Motor neuron (in vitro differentiated cells): ENCODE data around the gene LDLRAD3. TPM values are rescaled to one million over a fixed set of nuclear protein-coding genes. Genes with fewer than 3 reads are reported as not detected.
"Not testable (repeated sequence)": the region's sequence is repeated elsewhere in the genome, so short reads cannot be mapped to it uniquely, and the experiment has no call there.

ENCODE experiments used
- ATAC-seq, 8 experiments: fragments of 200-7000 bp; cut with Tn5 transposase; replicated peaks in 6 of 8; 2 replicates each; pipeline ENCODE4 v1.8.0; 2021; ENCODE audit warnings: mild to moderate bottlenecking in 8 of 8, moderate library complexity in 8 of 8
- H3K27ac ChIP-seq, 2 donors: fragments of 250-450 bp; sonication (Bioruptor Pico); 2 replicates each; pipeline ENCODE4 v1.9.0; 2021; ENCODE audit warnings: antibody characterized with exemption in 2 of 2, mild to moderate bottlenecking in 2 of 2, moderate library complexity in 1 of 2
- H3K4me1 ChIP-seq, 2 donors: fragments of 250-450 bp; sonication (Bioruptor Pico); replicated peaks in 1 of 2; 2 replicates each; pipeline ENCODE4 v1.6.1; 2021; ENCODE audit warnings: antibody characterized with exemption in 2 of 2, mild to moderate bottlenecking in 2 of 2, moderate library complexity in 1 of 2
- H3K4me3 ChIP-seq, 5 donors: fragments of 250-450 bp; sonication (Bioruptor Pico); 2 replicates each; pipeline ENCODE4 v1.9.0; 2021; ENCODE audit warnings: antibody characterized with exemption in 5 of 5, mild to moderate bottlenecking in 5 of 5, moderate library complexity in 4 of 5
- WGBS, 10 experiments: fragments of 450-650 bp; shearing (Covaris generic); methylation state at CpG; one replicate each; pipeline ENCODE4 v1.0.0; 2022; 5-methylcytosine and 5-hydroxymethylcytosine counted together
- in situ Hi-C, 9 experiments: fragments of 400-800 bp; cut with MboI; loops; one replicate each; pipeline ENCODE4 v1.15.0; 2021; ENCODE audit warnings: low sequenced_read_pairs in 9 of 9, low pct_unique_long_range_greater_than_20kb in 2 of 9; ENCODE audit not compliant: unreplicated experiment in 9 of 9
- total RNA-seq, 8 experiments: library from RNA; unstranded; fragments of 300-600 nt; gene quantifications; 2 replicates each; pipeline versions ENCODE4 v1.2.3 to v1.2.4, GENCODE V29; 2022

Gene LDLRAD3
- total RNA-seq, 8 experiments from 2014 or later, result 6.8 to 37.0 (median 21.8) TPM

DNA sequence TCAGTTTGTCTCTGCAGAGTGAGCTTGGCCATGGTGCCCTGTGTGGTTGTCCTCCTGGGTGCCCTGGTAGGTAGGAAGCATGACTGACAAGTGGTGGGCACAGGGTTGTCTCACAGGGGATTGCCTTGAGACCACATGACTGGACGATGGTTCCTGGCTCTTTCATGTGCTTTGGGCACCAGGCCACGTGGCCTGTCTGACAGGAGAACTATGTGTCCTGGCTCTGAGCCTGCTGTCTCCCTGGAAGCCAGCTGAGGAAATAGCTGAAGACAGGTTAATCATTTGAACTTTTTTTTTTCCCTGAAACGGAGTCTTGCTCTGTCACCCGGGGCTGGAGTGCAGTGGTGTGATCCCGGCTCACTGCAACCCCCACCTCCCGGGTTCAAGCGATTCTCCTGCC, 93.2 kb downstream of the LDLRAD3 start:
- in situ Hi-C loops, result loop anchor here in 2 of 9 experiments (25.0 kb wide), 1 partner anchor 225 kb away; no protein-coding TSS in a partner anchor
- Histone ChIP-seq H3K27ac (no peak overlapping the region), H3K4me3 (no peak overlapping the region), H3K4me1 (peaks cover 0 to 5% of the 10 kb centered on the region in 2 donors)
- WGBS, 10 experiments, result 87 to 100% (median 92%) methylated on average over 1 to 6 of the region's 7 CpGs; no CpG with 5 or more reads in 5 of the 10 experiments
- ATAC-seq, result peak in 1 of 8 experiments; percentile 70

DNA sequence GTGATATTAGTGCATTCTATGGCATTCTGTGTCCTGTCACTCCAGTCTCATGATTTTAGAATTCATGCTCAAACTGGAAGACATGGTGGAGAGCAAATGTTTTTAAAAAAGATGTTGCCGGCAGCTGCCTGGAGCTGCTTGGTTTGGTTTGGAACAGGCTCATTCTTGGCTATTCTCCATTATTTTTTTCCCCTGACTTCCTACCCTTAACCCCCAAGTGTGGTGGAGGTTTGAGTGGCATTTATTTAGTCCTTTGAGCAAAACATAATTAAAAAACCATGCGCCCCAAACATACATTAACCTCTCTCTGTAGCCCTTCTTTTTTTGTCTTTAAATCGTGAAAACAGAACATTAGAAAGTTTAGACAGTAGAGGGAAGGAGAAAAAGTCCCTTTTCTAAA, 94.7 kb downstream of the LDLRAD3 start:
- H3K4me3 ChIP-seq, result no peak overlapping the region
- no peak overlapping the region for H3K27ac ChIP-seq
- H3K4me1 ChIP-seq, result peaks cover 0 to 5% of the 10 kb centered on the region in 2 donors
- WGBS, 10 experiments, result 83 to 100% (median 95%) methylated on average over 1 to 3 of the region's 3 CpGs
- in situ Hi-C loops, result loop anchor here in 2 of 9 experiments (25.0 kb wide), 1 partner anchor 224 kb away; no protein-coding TSS in a partner anchor
- no peak for ATAC-seq

DNA sequence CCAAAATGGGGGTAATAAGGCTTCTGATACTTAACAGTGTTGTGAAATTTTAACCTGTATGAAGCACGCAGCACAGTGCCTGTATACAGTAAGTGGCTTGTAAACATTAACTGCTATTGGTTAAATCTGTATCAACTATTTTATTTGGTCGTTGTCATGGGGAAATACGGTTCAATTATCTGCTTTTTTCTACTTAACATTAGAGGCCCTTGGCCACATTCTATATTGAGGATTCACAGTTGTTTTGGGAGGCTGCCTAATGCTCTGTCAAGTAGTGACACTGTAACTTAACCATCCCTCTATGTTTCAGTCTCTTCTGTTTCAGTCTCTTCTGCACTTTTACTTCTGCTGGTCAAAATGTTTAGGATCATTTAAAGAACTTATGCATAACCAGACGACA, 95.6 kb downstream of the LDLRAD3 start:
- peak in 1 of 8 experiments; percentile 23 for ATAC-seq
- Histone ChIP-seq H3K4me1 (peaks cover 0 to 5% of the 10 kb centered on the region in 2 donors), H3K4me3 (no peak overlapping the region), H3K27ac (no peak overlapping the region)
- in situ Hi-C loops, result loop anchor here in 2 of 9 experiments (25.0 kb wide), 1 partner anchor 223 kb away; no protein-coding TSS in a partner anchor
- WGBS, 10 experiments, result 65 to 90% (median 81%) methylated on average over 1 to 4 of the region's 4 CpGs; no CpG with 5 or more reads in 1 of the 10 experiments

- Histone ChIP-seq H3K4me3 (no peak overlapping the region), H3K27ac (no peak overlapping the region), H3K4me1 (peaks cover 0 to 5% of the 10 kb centered on the region in 2 donors)
- WGBS, 10 experiments, result 30 to 85% (median 73%) methylated on average over 1 to 5 of the region's 5 CpGs; no CpG with 5 or more reads in 1 of the 10 experiments
- peak in 2 of 8 experiments; percentile 28 to 31 for ATAC-seq
- in situ Hi-C loops, result loop anchor here in 2 of 9 experiments (25.0 kb wide), 1 partner anchor 220 kb away; no protein-coding TSS in a partner anchor
Observed at GRCh38 chr11:36041988-36042611, 98.2 kb downstream of the LDLRAD3 start.

GRCh38 chr11:36044636-36045035, 100.8 kb downstream of the LDLRAD3 start:
- H3K4me3 ChIP-seq, result no peak overlapping the region
- 90 to 100% (median 100%) methylated on average over 1 to 4 of the region's 4 CpGs; no CpG with 5 or more reads in 4 of the 10 experiments for WGBS, 10 experiments
- in situ Hi-C loops, result loop anchor here in 2 of 9 experiments (25.0 kb wide), 1 partner anchor 218 kb away; no protein-coding TSS in a partner anchor
- peaks cover 10 to 19% of the 10 kb centered on the region in 2 donors for H3K4me1 ChIP-seq
- H3K27ac ChIP-seq, result no peak overlapping the region
- ATAC-seq, result no peak

DNA sequence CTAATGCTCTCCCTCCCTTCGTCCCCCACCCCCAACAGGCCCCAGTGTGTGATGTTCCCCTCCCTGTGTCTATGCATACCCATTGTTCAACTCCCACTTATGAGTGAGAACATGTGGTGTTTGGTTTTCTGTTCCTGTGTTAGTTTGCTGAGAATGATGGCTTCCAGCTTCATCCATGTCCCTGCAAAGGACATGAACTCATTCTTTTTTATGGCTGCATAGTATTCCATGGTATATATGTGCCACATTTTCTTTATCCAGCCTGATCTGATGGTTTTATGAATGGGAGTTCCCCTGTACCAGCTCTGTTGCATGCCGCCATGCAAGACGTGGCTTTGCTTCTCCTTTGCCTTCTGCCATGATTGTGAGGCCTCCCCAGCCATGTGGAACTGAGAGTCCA, 102.1 kb downstream of the LDLRAD3 start:
- H3K4me1 ChIP-seq, result peaks cover 10 to 21% of the 10 kb centered on the region in 2 donors
- H3K27ac ChIP-seq, ATAC-seq, H3K4me3 ChIP-seq: not testable (repeated sequence)
- in situ Hi-C loops, result loop anchor here in 2 of 9 experiments (25.0 kb wide), 1 partner anchor 216 kb away; no protein-coding TSS in a partner anchor
- 94 to 100% (median 100%) methylated on average over 1 to 2 of the region's 3 CpGs; no CpG with 5 or more reads in 7 of the 10 experiments for WGBS, 10 experiments

DNA sequence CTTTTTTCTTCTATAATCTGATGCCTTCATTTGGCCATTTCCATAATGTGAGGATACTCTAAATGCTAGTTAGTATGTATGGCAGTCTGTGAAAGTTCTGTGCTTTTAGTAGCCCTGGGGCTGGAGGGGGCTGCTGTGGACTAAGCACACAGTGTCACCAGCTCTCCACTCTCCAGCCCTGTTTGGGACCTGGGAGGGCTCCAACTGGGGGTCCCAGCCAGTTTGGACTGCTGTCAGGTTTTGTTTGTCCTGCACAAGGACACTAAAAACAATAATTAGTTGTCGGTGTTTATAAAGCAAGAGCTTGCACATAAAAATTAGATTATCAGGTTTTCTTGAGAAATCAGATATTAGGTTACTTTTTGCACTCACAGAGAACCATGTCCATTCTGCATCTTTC, 103.1 kb downstream of the LDLRAD3 start:
- H3K4me1 ChIP-seq, result peaks cover 10 to 21% of the 10 kb centered on the region in 2 donors
- no peak for ATAC-seq
- 50 to 100% (median 90%) methylated on average over 1 of the region's 1 CpG; no CpG with 5 or more reads in 2 of the 10 experiments for WGBS, 10 experiments
- in situ Hi-C loops, result loop anchor here in 2 of 9 experiments (25.0 kb wide), 1 partner anchor 215 kb away; no protein-coding TSS in a partner anchor
- no peak overlapping the region for H3K27ac ChIP-seq
- no peak overlapping the region for H3K4me3 ChIP-seq

DNA sequence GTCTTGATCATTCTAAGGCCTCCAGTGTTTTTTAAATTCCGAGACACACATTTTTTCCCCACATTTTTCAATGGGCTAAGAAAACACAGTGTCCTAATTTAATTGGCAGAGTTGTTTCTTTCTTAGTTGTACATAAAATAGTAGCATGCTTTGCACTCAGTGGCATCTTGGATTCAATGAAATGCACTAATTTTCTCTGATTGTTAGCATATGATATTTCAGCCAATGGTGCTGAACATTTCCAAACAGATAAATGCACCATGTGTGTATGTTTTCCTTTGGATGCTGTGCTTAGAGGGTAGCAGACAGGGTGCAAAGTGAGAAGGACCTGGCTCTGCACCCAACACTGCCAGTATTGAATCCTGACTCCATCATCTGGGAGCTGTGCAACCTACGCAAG, 103.5 kb downstream of the LDLRAD3 start:
- ATAC-seq, result no peak
- 50 to 100% (median 88%) methylated on average over 1 to 2 of the region's 2 CpGs; no CpG with 5 or more reads in 1 of the 10 experiments for WGBS, 10 experiments
- in situ Hi-C loops, result loop anchor here in 2 of 9 experiments (25.0 kb wide), 1 partner anchor 215 kb away; no protein-coding TSS in a partner anchor
- no peak overlapping the region for H3K4me3 ChIP-seq
- no peak overlapping the region for H3K27ac ChIP-seq
- H3K4me1 ChIP-seq, result peaks cover 10 to 21% of the 10 kb centered on the region in 2 donors

- peak in 5 of 8 experiments; percentile 53 to 91 (median 64) for ATAC-seq
- Histone ChIP-seq H3K4me3 (no peak overlapping the region), H3K4me1 (peaks cover 10 to 21% of the 10 kb centered on the region in 2 donors), H3K27ac (peak overlapping the region in 1 of 2 donors; percentile 46)
- WGBS, 10 experiments, result 20 to 100% (median 77%) methylated on average over 1 to 4 of the region's 5 CpGs
- in situ Hi-C loops, result loop anchor here in 2 of 9 experiments (25.0 kb wide), 1 partner anchor 214 kb away; no protein-coding TSS in a partner anchor
Observed at GRCh38 chr11:36048496-36049247, 104.8 kb downstream of the LDLRAD3 start.

GRCh38 chr11:36051235-36052144, 107.6 kb downstream of the LDLRAD3 start:
- no peak overlapping the region for H3K27ac ChIP-seq
- no peak overlapping the region for H3K4me3 ChIP-seq
- 63 to 97% (median 83%) methylated on average over 2 to 8 of the region's 8 CpGs for WGBS, 10 experiments
- in situ Hi-C loops, result loop anchor here in 1 of 9 experiments (25.0 kb wide), 1 partner anchor 211 kb away; no protein-coding TSS in a partner anchor
- ATAC-seq, result peak in 2 of 8 experiments; percentile 74 to 85
- peaks cover 15 to 26% of the 10 kb centered on the region in 2 donors for H3K4me1 ChIP-seq

DNA sequence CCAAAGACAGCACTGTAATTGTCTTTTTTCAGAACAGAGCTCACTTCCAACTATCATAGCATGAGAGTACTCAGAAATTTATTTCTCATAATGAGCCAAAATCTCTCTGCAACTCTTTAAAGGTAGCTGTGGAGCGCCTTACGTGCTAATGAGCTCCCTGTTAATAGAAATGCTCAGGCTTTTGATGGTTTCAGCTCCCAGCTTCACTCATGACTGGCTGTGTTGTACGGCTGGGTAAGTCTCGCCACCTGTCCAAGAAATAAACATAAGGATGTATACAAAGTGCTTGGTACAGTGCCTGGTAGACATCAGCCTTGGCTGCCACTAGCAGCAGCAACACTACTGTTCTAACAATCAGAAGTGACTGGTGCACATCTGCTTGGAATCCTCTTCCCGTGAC, 109.4 kb downstream of the LDLRAD3 start:
- ATAC-seq, result no peak
- peaks cover 15 to 24% of the 10 kb centered on the region in 2 donors for H3K4me1 ChIP-seq
- 83 to 100% (median 96%) methylated on average over 1 to 5 of the region's 5 CpGs for WGBS, 10 experiments
- in situ Hi-C loops, result loop anchor here in 1 of 9 experiments (25.0 kb wide), 1 partner anchor 209 kb away; no protein-coding TSS in a partner anchor
- H3K27ac ChIP-seq, result no peak overlapping the region
- H3K4me3 ChIP-seq, result no peak overlapping the region

- H3K27ac ChIP-seq, result no peak overlapping the region
- no peak for ATAC-seq
- 20 to 100% (median 100%) methylated on average over 1 to 3 of the region's 3 CpGs; no CpG with 5 or more reads in 1 of the 10 experiments for WGBS, 10 experiments
- no peak overlapping the region for H3K4me3 ChIP-seq
- in situ Hi-C loops, result loop anchor here in 1 of 9 experiments (25.0 kb wide), 1 partner anchor 208 kb away; no protein-coding TSS in a partner anchor
- H3K4me1 ChIP-seq, result peaks cover 10 to 18% of the 10 kb centered on the region in 2 donors
Observed at GRCh38 chr11:36053862-36054261, 110.0 kb downstream of the LDLRAD3 start.
